NCI-H146 treated with DMSO at 0.1 percent for 48 hours (cell line): ENCODE results near the gene FHIP1B.

Experiments used
- DNase-seq: peaks from one replicate; lab custom pipeline; 2025; ENCODE audit not compliant: unreplicated experiment; lab: John Stamatoyannopoulos, UW

The FHIP1B gene

GRCh38 chr11:6202041-6202440 is 32.4 kb downstream of the FHIP1B start:
- no peak for DNase-seq

GRCh38 chr11:6201481-6201880 is 33.0 kb downstream of the FHIP1B start:
- no peak for DNase-seq

- DNase-seq: no peak
Measured at GRCh38 chr11:6200975-6201374, 33.5 kb downstream of the FHIP1B start.

- no peak for DNase-seq
Measured at GRCh38 chr11:6199174-6199810, 35.1 kb downstream of the FHIP1B start, which contains the start of gene OR52W1. TSS of gene OR52W1 (plus strand) at chr11:6199224. CDS start at chr11:6199224, 0 bp downstream.

DNA sequence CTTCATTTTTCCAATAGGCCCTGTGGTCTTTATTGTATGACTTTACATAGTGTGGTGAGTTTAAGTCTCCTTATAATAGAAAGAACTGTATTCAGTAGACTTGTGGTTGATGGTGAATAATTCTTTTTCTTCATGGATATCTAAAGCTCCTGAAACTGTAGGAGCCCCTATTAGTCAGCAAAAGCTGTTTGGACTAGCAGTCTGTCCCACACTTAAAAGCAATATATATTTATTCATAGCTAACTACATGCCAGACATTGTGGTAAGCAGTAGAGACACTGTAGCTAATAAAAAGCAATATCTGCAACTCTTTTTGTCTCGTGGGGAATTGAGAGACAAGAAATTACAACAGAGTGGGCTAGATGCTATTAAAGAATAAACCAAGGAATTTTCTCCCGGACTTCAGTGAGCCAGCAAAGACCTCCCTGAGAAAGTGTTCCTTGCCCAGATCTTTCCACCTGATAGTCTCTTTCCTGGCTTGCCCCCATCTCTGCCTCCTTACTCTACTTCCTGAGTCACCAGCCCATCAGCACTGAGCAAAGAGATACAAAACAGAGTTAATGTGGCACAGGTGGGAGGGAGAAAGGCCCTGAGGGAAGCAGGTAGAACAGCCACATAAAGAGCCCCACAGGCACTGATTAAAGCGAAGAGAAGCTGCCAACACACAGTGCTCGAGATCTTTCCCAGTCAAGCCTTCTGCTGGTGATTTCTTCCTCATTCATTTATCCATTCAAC is 36.8 kb downstream of the FHIP1B start:
- DNase-seq: no peak

- no peak for DNase-seq
Measured at GRCh38 chr11:6196396-6196795, 38.0 kb downstream of the FHIP1B start.

- no peak for DNase-seq
Measured at GRCh38 chr11:6194065-6194581, 40.3 kb downstream of the FHIP1B start.

GRCh38 chr11:6191742-6192141 is 42.7 kb downstream of the FHIP1B start:
- DNase-seq: no peak

GRCh38 chr11:6175440-6175839 is 59.0 kb downstream of the FHIP1B start:
- no peak for DNase-seq

DNA sequence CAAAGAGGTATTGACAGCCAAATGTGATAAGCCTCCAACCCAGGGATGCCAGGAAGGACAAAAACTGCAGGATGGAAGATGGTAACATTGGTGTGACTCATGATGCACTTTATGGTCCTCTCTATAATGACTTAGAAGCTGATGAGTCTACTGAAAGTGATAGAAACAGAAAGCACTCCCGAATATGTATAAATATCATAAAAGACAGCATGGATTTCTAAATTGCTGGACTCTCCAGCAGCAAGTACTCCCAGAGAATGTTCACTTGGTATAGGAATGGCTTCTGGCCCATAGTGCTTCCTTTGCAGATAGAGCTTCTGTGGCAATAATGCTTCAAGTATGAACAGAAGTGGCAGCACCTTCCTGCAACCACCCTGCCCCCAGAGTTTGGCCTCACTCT is 64.2 kb downstream of the FHIP1B start, which contains the start of gene OR52B2:
Gene OR52B2, minus strand, starts transcription at position 101 of the 400 bp plus-strand sequence. Its CDS starts 0 bp downstream, at position 101.
- no peak for DNase-seq
